ENCODE results near the gene MGAT4C. TPM values are rescaled to one million over a fixed set of nuclear protein-coding genes. Genes with fewer than 3 reads are reported as not detected.
"Not testable (repeated sequence)": the region's sequence is repeated elsewhere in the genome, so short reads cannot be mapped to it uniquely, and the experiment has no call there.

The MGAT4C gene
- total and polyA plus RNA-seq, 2 experiments from 2014 or later, result 0.33 to 0.44 TPM

DNA sequence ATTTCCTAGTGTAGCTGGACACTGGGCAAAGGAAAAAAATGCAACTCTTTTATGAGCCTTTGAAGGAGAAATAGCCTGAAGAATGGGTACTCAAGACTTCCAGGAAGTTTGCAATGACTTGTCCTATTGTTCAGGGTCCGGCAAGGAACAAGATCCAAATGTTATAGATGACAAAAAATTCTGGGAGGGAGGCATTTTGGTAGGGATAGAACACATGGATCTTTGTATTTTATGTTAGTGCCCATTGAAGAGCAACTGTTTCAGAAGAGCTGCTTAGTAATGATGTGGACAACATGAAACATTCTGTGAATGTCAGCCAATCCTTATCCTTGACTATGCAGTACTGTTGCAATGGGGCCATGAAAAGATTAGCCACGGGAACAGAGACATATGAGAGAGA, 138.0 kb downstream of the MGAT4C start:
- DNase-seq (ENCODE audit: low read depth in 1 of 2, low spot score in 1 of 2), result no peak
- no peak for TF ChIP-seq CTCF (IDR thresholded peaks at IDR 0.05; ENCODE audit: low read depth, low read length)
- Histone ChIP-seq H3K27ac (no peak overlapping the region), H3K4me3 (no peak overlapping the region), H3K27me3 (no peaks in the 10 kb centered on the region), H3K9me3 (ENCODE audit: low read depth) (no peaks in the 10 kb centered on the region), H3K4me1 (ENCODE audit: low read depth) (no peaks in the 10 kb centered on the region), H3K36me3 (no peaks in the 10 kb centered on the region)

DNA sequence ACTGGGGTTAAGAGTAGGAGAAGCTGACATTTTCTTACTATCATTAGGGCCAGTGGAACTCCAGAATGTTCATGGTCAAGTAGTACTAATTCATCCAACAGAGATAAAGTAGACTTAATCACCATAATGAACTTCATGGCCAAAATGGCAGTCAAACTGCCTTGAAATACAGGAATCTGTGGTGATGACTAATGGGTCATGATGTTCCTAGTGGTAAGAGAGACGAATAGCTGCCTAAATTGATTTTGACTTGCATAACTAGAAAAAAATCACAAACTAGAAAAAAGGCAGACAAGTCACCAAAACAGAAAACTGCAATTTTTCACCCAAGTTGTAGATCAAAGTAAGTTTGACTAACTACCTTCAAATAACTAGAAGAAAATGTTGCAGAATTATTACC, 138.5 kb downstream of the MGAT4C start:
- H3K27me3 ChIP-seq, result no peaks in the 10 kb centered on the region
- H3K36me3 ChIP-seq, result no peaks in the 10 kb centered on the region
- no peaks in the 10 kb centered on the region for H3K4me1 ChIP-seq (ENCODE audit: low read depth)
- no peak for TF ChIP-seq CTCF (IDR thresholded peaks at IDR 0.05; ENCODE audit: low read depth, low read length)
- H3K27ac ChIP-seq, result no peak overlapping the region
- H3K9me3 ChIP-seq (ENCODE audit: low read depth), result no peaks in the 10 kb centered on the region
- no peak for DNase-seq (ENCODE audit: low read depth in 1 of 2, low spot score in 1 of 2)
- H3K4me3 ChIP-seq, result no peak overlapping the region

DNA sequence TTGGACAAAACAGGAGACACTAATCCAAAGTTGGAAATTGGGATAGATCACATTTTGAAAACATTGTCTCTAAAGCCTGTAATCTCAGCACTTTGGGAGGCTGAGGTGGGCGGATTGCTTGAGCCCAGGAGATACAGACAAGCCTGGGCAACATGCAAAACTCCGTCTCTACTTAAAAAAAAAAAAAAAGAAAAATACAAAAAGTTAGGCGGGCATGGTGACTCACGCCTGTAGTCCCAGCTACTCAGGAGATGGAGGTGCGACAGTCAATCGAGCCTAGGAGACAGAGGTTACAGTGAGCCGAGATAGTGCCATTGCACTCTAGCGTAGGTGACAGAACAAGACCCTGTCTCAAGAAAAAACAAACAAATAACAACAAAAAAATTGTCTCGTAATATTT, 152.1 kb downstream of the MGAT4C start:
- no peaks in the 10 kb centered on the region for H3K27me3 ChIP-seq
- no peak overlapping the region for H3K4me3 ChIP-seq
- DNase-seq (ENCODE audit: low read depth in 1 of 2, low spot score in 1 of 2), result no peak

GRCh38 chr12:86097161-86097560, 159.0 kb downstream of the MGAT4C start:
- DNase-seq (ENCODE audit: low read depth in 1 of 2, low spot score in 1 of 2), result no peak
- TF ChIP-seq CTCF (IDR thresholded peaks at IDR 0.05; ENCODE audit: low read depth, low read length), result no peak
- no peaks in the 10 kb centered on the region for H3K27me3 ChIP-seq
- no peaks in the 10 kb centered on the region for H3K36me3 ChIP-seq
- H3K4me3 ChIP-seq, result no peak overlapping the region
- no peaks in the 10 kb centered on the region for H3K4me1 ChIP-seq (ENCODE audit: low read depth)
- no peaks in the 10 kb centered on the region for H3K9me3 ChIP-seq (ENCODE audit: low read depth)
- no peak overlapping the region for H3K27ac ChIP-seq

More for the DNA sequence above, 152.1 kb downstream of the MGAT4C start:
- TF ChIP-seq CTCF (IDR thresholded peaks at IDR 0.05; ENCODE audit: low read depth, low read length), result no peak
- no peaks in the 10 kb centered on the region for H3K9me3 ChIP-seq (ENCODE audit: low read depth)
- H3K27ac ChIP-seq, result no peak overlapping the region
- no peaks in the 10 kb centered on the region for H3K4me1 ChIP-seq (ENCODE audit: low read depth)
- H3K36me3 ChIP-seq, result no peaks in the 10 kb centered on the region

GRCh38 chr12:86091681-86092080, 164.5 kb downstream of the MGAT4C start:
- no peaks in the 10 kb centered on the region for H3K36me3 ChIP-seq
- no peaks in the 10 kb centered on the region for H3K9me3 ChIP-seq (ENCODE audit: low read depth)
- TF ChIP-seq CTCF (IDR thresholded peaks at IDR 0.05; ENCODE audit: low read depth, low read length), result no peak

GRCh38 chr12:86081843-86082242, 174.3 kb downstream of the MGAT4C start:
- no peak for TF ChIP-seq CTCF (IDR thresholded peaks at IDR 0.05; ENCODE audit: low read depth, low read length)
- Histone ChIP-seq H3K27me3 (no peaks in the 10 kb centered on the region), H3K9me3 (ENCODE audit: low read depth) (no peaks in the 10 kb centered on the region), H3K4me1 (ENCODE audit: low read depth) (no peaks in the 10 kb centered on the region), H3K27ac (no peak overlapping the region), H3K36me3 (no peaks in the 10 kb centered on the region), H3K4me3 (no peak overlapping the region)
- DNase-seq (ENCODE audit: low read depth in 1 of 2, low spot score in 1 of 2), result no peak

More at GRCh38 chr12:86091681-86092080, 164.5 kb downstream of the MGAT4C start:
- no peaks in the 10 kb centered on the region for H3K27me3 ChIP-seq
- H3K27ac ChIP-seq, result no peak overlapping the region
- no peak overlapping the region for H3K4me3 ChIP-seq
- no peaks in the 10 kb centered on the region for H3K4me1 ChIP-seq (ENCODE audit: low read depth)
- no peak for DNase-seq (ENCODE audit: low read depth in 1 of 2, low spot score in 1 of 2)

DNA sequence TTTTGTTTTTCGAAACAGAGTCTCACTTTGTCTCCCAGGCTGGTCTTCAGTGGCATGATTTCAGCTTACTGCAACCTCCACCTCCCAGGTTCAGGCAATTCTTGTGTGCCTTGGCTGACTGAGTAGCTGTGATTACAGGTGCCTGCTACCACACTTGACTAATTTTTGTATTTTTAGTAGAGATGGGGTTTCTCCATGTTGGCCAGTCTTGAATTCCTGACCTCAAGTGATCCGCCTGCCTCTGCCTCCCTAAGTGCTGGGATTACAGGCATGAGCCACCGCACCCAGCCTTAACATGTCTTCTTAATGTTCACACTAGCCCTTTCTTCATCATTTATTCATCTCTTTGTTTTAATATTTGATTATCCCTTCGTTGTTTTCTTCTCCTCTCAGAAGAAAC, 197.1 kb downstream of the MGAT4C start:
- H3K36me3 ChIP-seq; H3K4me3 ChIP-seq; H3K27ac ChIP-seq; DNase-seq (ENCODE audit: low read depth in 1 of 2, low spot score in 1 of 2); H3K4me1 ChIP-seq (ENCODE audit: low read depth); H3K27me3 ChIP-seq; H3K9me3 ChIP-seq (ENCODE audit: low read depth): not testable (repeated sequence)
